ENCODE results near the gene TTLL11.

DNA sequence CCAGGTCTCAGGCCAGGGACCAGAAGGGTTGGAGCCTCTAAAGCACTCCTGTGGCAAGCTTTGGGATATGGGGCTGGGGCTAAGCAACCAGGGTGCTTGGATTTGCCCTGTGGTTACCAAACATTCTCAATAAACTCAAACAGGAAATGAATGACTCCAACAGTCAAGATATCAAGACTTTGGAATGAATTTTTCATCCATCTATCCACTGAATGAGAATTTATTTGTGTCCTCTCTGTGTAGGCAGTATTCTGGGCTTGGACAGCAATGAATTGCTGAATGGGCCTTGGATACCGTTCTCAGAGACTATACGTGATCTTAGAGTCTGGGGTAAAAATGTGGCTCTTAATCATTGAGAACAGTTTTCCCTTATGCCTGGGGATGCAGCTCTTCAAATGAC is 229.2 kb downstream of the TTLL11 start:
- no peak for TF ChIP-seq POLR2A (IDR thresholded peaks at IDR 0.05)
- TF ChIP-seq, protein P1, sequence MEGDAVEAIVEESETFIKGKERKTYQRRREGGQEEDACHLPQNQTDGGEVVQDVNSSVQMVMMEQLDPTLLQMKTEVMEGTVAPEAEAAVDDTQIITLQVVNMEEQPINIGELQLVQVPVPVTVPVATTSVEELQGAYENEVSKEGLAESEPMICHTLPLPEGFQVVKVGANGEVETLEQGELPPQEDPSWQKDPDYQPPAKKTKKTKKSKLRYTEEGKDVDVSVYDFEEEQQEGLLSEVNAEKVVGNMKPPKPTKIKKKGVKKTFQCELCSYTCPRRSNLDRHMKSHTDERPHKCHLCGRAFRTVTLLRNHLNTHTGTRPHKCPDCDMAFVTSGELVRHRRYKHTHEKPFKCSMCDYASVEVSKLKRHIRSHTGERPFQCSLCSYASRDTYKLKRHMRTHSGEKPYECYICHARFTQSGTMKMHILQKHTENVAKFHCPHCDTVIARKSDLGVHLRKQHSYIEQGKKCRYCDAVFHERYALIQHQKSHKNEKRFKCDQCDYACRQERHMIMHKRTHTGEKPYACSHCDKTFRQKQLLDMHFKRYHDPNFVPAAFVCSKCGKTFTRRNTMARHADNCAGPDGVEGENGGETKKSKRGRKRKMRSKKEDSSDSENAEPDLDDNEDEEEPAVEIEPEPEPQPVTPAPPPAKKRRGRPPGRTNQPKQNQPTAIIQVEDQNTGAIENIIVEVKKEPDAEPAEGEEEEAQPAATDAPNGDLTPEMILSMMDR (IDR thresholded peaks at IDR 0.05): no peak

Data from right lobe of liver (tissue), 4 donors.